Mononuclear cell (primary cell): Measurements from ENCODE around the gene SEC14L5. TPM values are rescaled to one million over a fixed set of nuclear protein-coding genes. Genes with fewer than 3 reads are reported as not detected.

Experiments used
- H3K27me3 ChIP-seq: 2 replicates; pipeline ENCODE4 v1.6.0; 2011; ENCODE audit warnings: low read length, control low read depth; ENCODE audit not compliant: insufficient read depth
- H3K4me1 ChIP-seq: 2 replicates; pipeline ENCODE4 v1.5.1; 2011; ENCODE audit warnings: mild to moderate bottlenecking, low read length, control low read depth; ENCODE audit not compliant: insufficient read depth
- H3K4me3 ChIP-seq: 2 replicates; pipeline ENCODE4 v1.5.1; 2011; ENCODE audit warnings: mild to moderate bottlenecking, low read length, moderate library complexity
- H3K9me3 ChIP-seq: 2 replicates; pipeline ENCODE4 v1.5.1; 2011; ENCODE audit warnings: low read depth, mild to moderate bottlenecking, control low read depth, low read length
- total RNA-seq: library from RNA; depleted of rRNA; stranded (reverse); fragments of >200 nt; gene quantifications from one replicate; pipeline ENCODE4 v1.2.3, GENCODE V29; 2012

SEC14L5 gene
- total RNA-seq, 1 donor = 1.6 TPM

- H3K4me1 ChIP-seq = no peaks in the 10 kb centered on the region
- H3K27me3 ChIP-seq = no peaks in the 10 kb centered on the region
- H3K4me3 ChIP-seq = no peak overlapping the region
- H3K9me3 ChIP-seq = no peaks in the 10 kb centered on the region
Observed at GRCh38 chr16:5062051-5062450, 103.9 kb downstream of the SEC14L5 start.

- no peak overlapping the region for H3K4me3 ChIP-seq
- H3K4me1 ChIP-seq = no peaks in the 10 kb centered on the region
- no peaks in the 10 kb centered on the region for H3K9me3 ChIP-seq
- no peaks in the 10 kb centered on the region for H3K27me3 ChIP-seq
Observed at GRCh38 chr16:5062790-5063765, 104.9 kb downstream of the SEC14L5 start.

- Histone ChIP-seq H3K27me3 (no peaks in the 10 kb centered on the region), H3K4me3 (no peak overlapping the region), H3K9me3 (no peaks in the 10 kb centered on the region), H3K4me1 (no peaks in the 10 kb centered on the region)
Observed at GRCh38 chr16:5064915-5065314, 106.8 kb downstream of the SEC14L5 start.

- no peaks in the 10 kb centered on the region for H3K27me3 ChIP-seq
- H3K9me3 ChIP-seq = no peaks in the 10 kb centered on the region
- H3K4me1 ChIP-seq = no peaks in the 10 kb centered on the region
- no peak overlapping the region for H3K4me3 ChIP-seq
Observed at GRCh38 chr16:5065326-5065725, 107.2 kb downstream of the SEC14L5 start.

GRCh38 chr16:5065813-5066212 is 107.7 kb downstream of the SEC14L5 start, which contains the start of gene C16orf89:
Gene C16orf89, minus strand, starts transcription at chr16:5065956. Its CDS starts 48 bp downstream, at chr16:5065908.
- no peaks in the 10 kb centered on the region for H3K4me1 ChIP-seq
- no peak within 1 kb of the TSS for H3K4me3 ChIP-seq
- H3K27me3 ChIP-seq = no peaks in the 10 kb centered on the region
- no peaks in the 10 kb centered on the region for H3K9me3 ChIP-seq

- H3K9me3 ChIP-seq = no peaks in the 10 kb centered on the region
- no peaks in the 10 kb centered on the region for H3K27me3 ChIP-seq
- peaks cover 5% of the 10 kb centered on the region for H3K4me1 ChIP-seq
- H3K4me3 ChIP-seq = no peak overlapping the region
Observed at GRCh38 chr16:5066511-5066910, 108.4 kb downstream of the SEC14L5 start.

Other genes starting within 250 kb of the SEC14L5 start
- 3.8 TPM for gene ANKS3, start 224.1 kb upstream of the SEC14L5 start, total RNA-seq
- gene DNAAF8, start 223.8 kb upstream of the SEC14L5 start, total RNA-seq = not detected
- gene ZNF500, start 191.2 kb upstream of the SEC14L5 start, total RNA-seq = 7.7 TPM
- gene SEPTIN12, start 170.0 kb upstream of the SEC14L5 start, total RNA-seq = not detected
- gene SMIM22, start 163.0 kb upstream of the SEC14L5 start, total RNA-seq = not detected
- 19.3 TPM for gene ROGDI, start 155.7 kb upstream of the SEC14L5 start, total RNA-seq
- gene GLYR1, start 111.0 kb upstream of the SEC14L5 start, total RNA-seq = 49.7 TPM
- gene UBN1, start 110.8 kb upstream of the SEC14L5 start, total RNA-seq = 47.1 TPM
- not detected for gene PPL, start 21.2 kb upstream of the SEC14L5 start, total RNA-seq
- 29.6 TPM for gene NAGPA, start 75.6 kb downstream of the SEC14L5 start, total RNA-seq
- gene C16orf89, start 107.6 kb downstream of the SEC14L5 start, total RNA-seq = not detected
- gene ALG1, start 113.5 kb downstream of the SEC14L5 start, total RNA-seq = 5.0 TPM
- gene EEF2KMT, start 139.5 kb downstream of the SEC14L5 start, total RNA-seq = 1.8 TPM